Keratinocyte (primary cell): Measurements from ENCODE around the gene AOPEP. TPM values are rescaled to one million over a fixed set of nuclear protein-coding genes. Genes with fewer than 3 reads are reported as not detected.

ENCODE experiments used
- DNase-seq: peaks from one replicate; pipeline ENCODE4 v3.0.0-alpha.2; 2011; ENCODE audit warnings: low read depth, missing footprints, low spot score
- FAIRE-seq: peaks from 2 replicates; lab custom pipeline; 2011; peaks lifted over from hg19 to GRCh38; lab: Jason Lieb, UNC
- H2AFZ ChIP-seq: 2 replicates; pipeline ENCODE4 v1.6.0; 2012; ENCODE audit warnings: low read length, control low read depth, inconsistent platforms; ENCODE audit not compliant: control insufficient read depth
- H3K27ac ChIP-seq: 2 replicates; pipeline ENCODE4 v1.5.1; 2011; ENCODE audit warnings: low read length; ENCODE audit not compliant: control insufficient read depth, insufficient read depth
- H3K27me3 ChIP-seq: 3 replicates; pipeline ENCODE4 v1.6.0; 2011; ENCODE audit warnings: low read length; ENCODE audit not compliant: control insufficient read depth, insufficient read depth; ENCODE audit errors: extremely low read depth
- H3K36me3 ChIP-seq, 2 experiments: 2 replicates in 1 of 2; 3 replicates in 1 of 2; pipeline ENCODE4 v1.5.1; 2011; ENCODE audit warnings: low read length in 2 of 2, mild to moderate bottlenecking in 1 of 2; ENCODE audit not compliant: control insufficient read depth in 2 of 2, insufficient read depth in 2 of 2; ENCODE audit errors: extremely low read depth in 1 of 2
- H3K4me1 ChIP-seq: 3 replicates; pipeline ENCODE4 v1.5.1; 2011; ENCODE audit warnings: low read length; ENCODE audit not compliant: control insufficient read depth, insufficient read depth; ENCODE audit errors: extremely low read depth
- H3K4me2 ChIP-seq: 3 replicates; pipeline ENCODE4 v1.6.0; 2011; ENCODE audit warnings: low read depth, low read length; ENCODE audit not compliant: control insufficient read depth, insufficient read depth; ENCODE audit errors: extremely low read depth
- H3K4me3 ChIP-seq, 3 experiments: fragments of 200-600 bp in 1 of 3; sonication (generic) in 1 of 3; 2 replicates in 2 of 3; 3 replicates in 1 of 3; pipeline ENCODE4 v1.5.1; 2011 to 2016; ENCODE audit warnings: low read length in 3 of 3, mild to moderate bottlenecking in 3 of 3, control low read depth in 2 of 3, inconsistent platforms in 1 of 3, low read depth in 1 of 3, mixed read lengths in 1 of 3, mixed run types in 1 of 3, moderate library complexity in 1 of 3; ENCODE audit not compliant: control insufficient read depth in 2 of 3, insufficient read depth in 2 of 3; ENCODE audit errors: extremely low read depth in 1 of 3
- H3K79me2 ChIP-seq: 2 replicates; pipeline ENCODE4 v1.6.0; 2012; ENCODE audit warnings: low read length; ENCODE audit not compliant: control insufficient read depth, insufficient read depth
- H3K9ac ChIP-seq: 3 replicates; pipeline ENCODE4 v1.6.0; 2011; ENCODE audit warnings: low read length; ENCODE audit not compliant: control insufficient read depth, insufficient read depth; ENCODE audit errors: extremely low read depth
- H3K9me1 ChIP-seq: 3 replicates; pipeline ENCODE4 v1.6.0; 2011; ENCODE audit warnings: low read length; ENCODE audit not compliant: control insufficient read depth, insufficient read depth; ENCODE audit errors: extremely low read depth
- H3K9me3 ChIP-seq: 2 replicates; pipeline ENCODE4 v1.5.1; 2012; ENCODE audit warnings: low read depth, low read length; ENCODE audit not compliant: control insufficient read depth
- H4K20me1 ChIP-seq: 3 replicates; pipeline ENCODE4 v1.6.0; 2011; ENCODE audit warnings: low read length; ENCODE audit not compliant: control insufficient read depth, insufficient read depth; ENCODE audit errors: extremely low read depth
- EZH2 ChIP-seq: IDR thresholded peaks from one replicate; pipeline ENCODE4 v1.6.1; 2012; ENCODE audit warnings: inconsistent platforms, mild to moderate bottlenecking, low read length, moderate library complexity
- dilution Hi-C: fragments of 300-500 bp; cut with MboI; formaldehyde crosslinking; loops from one replicate; pipeline ENCODE4 v1.7.0; 2020; ENCODE audit warnings: low sequenced_read_pairs; ENCODE audit not compliant: extremely low pct_ligation_motif_present
- polyA plus RNA-seq, 5 experiments: library from polyadenylated mRNA; depleted of rRNA in 3 of 5; stranded (reverse) in 3 of 5; stranded (forward) in 1 of 5; unstranded in 1 of 5; fragments of >200 nt; gene quantifications; 1 replicate in 1 of 5; 2 replicates in 3 of 5; 3 replicates in 1 of 5; pipeline versions ENCODE4 v1.2.1 to v1.2.3, GENCODE V29; 2011 to 2012; ENCODE audit warnings: missing spikeins in 2 of 5, low read depth in 1 of 5, low replicate concordance in 1 of 5
- TF ChIP-seq, protein P1 (sequence below), 3 experiments: IDR thresholded peaks in 1 of 3; conservative IDR thresholded peaks in 1 of 3; optimal IDR thresholded peaks in 1 of 3; 2 replicates in 2 of 3; 3 replicates in 1 of 3; pipeline versions ENCODE3 to v1.5.1; 2011; ENCODE audit warnings: low read length in 3 of 3, mild to moderate bottlenecking in 3 of 3, moderate library complexity in 2 of 3, control low read depth in 1 of 3, inconsistent platforms in 1 of 3; ENCODE audit not compliant: insufficient read depth in 2 of 3; ENCODE audit errors: extremely low read depth in 1 of 3

AOPEP gene
- polyA plus RNA-seq, 1 donor (not counting 4 experiments of a cell fraction or from before 2014, with no cell fraction given), result 27.0 TPM

DNA sequence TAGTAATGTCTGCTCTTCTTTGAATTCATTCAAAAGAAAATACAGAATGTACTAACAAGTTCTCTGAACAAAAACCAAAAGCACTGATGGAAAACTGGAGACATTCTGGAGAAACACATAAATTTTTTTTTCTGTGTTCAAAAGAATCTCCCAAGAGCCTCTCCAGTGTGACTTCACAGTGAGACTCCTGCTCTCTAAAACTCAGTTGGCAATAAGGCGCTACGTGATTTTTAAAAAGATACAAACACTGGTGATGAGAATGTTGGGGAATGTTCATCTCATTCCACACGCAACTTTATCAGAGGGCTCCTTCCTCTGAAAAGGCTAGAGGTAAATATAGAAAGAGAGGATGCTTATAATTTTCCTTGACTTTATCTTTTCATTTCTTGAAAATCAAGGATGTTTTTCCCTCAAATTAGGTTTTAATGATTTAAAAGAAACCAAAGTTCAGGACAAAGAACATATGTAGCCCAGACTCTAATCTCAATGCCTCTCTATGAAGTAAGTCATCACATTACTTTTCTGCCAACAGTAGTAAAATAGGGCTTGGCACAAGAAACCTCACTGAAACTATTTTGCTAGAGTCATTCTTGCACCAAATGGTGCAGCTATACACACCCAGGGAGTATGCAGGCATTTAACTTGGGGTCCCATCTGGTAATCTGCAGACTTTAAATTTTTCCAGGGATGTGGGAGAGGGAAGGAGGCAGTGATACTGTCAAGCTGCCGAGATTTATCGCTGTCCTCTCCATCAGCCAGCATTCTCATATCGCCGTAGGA is 12.9 kb upstream of the AOPEP start:
- Histone ChIP-seq H3K4me2 (no peak overlapping the region), H2AFZ (no peak overlapping the region), H3K79me2 (no peaks in the 10 kb centered on the region), H4K20me1 (no peaks in the 10 kb centered on the region), H3K9me1 (no peaks in the 10 kb centered on the region), H3K4me1 (peaks cover 5% of the 10 kb centered on the region), H3K9me3 (no peaks in the 10 kb centered on the region), H3K9ac (no peak overlapping the region), H3K27me3 (no peaks in the 10 kb centered on the region), H3K36me3 (no peaks in the 10 kb centered on the region), H3K27ac (no peak overlapping the region), H3K4me3 (no peak overlapping the region)
- FAIRE-seq, result no peak
- dilution Hi-C loops, result no loop called here
- DNase-seq, result no peak
- TF ChIP-seq EZH2, result no peak
- TF ChIP-seq, protein P1, sequence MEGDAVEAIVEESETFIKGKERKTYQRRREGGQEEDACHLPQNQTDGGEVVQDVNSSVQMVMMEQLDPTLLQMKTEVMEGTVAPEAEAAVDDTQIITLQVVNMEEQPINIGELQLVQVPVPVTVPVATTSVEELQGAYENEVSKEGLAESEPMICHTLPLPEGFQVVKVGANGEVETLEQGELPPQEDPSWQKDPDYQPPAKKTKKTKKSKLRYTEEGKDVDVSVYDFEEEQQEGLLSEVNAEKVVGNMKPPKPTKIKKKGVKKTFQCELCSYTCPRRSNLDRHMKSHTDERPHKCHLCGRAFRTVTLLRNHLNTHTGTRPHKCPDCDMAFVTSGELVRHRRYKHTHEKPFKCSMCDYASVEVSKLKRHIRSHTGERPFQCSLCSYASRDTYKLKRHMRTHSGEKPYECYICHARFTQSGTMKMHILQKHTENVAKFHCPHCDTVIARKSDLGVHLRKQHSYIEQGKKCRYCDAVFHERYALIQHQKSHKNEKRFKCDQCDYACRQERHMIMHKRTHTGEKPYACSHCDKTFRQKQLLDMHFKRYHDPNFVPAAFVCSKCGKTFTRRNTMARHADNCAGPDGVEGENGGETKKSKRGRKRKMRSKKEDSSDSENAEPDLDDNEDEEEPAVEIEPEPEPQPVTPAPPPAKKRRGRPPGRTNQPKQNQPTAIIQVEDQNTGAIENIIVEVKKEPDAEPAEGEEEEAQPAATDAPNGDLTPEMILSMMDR (optimal IDR thresholded peaks at IDR 0.05 in 1 of 3, IDR thresholded peaks at IDR 0.05 in 1 of 3, conservative IDR thresholded peaks at IDR 0.05 in 1 of 3; ENCODE audit: extremely low read depth in 1 of 3, insufficient read depth in 2 of 3, low read length in 3 of 3), result no peak

DNA sequence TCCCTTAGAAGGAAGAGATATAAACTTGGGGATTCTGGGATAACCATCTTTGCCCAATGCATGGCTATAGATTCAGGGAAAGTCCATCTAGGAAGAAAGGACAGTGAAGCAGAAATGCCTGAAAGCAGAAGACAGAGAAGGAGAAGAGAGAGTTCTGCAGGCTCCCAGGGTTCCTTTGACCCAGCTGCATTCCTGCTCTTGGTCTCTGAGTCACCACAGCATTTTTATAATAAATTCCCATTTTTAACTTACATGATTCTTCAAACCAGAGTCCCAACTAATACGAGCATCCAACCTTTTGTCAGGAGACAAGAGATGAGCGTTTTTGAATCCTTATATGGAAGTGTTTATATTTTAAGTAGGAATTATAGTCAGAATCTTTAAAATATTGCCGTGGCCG is 12.0 kb upstream of the AOPEP start:
- Histone ChIP-seq H3K4me3 (no peak overlapping the region), H3K79me2 (no peaks in the 10 kb centered on the region), H3K9ac (no peak overlapping the region), H3K4me1 (peaks cover 6% of the 10 kb centered on the region), H3K9me1 (no peaks in the 10 kb centered on the region), H3K4me2 (no peak overlapping the region), H3K36me3 (no peaks in the 10 kb centered on the region), H3K9me3 (no peaks in the 10 kb centered on the region), H3K27ac (no peak overlapping the region), H3K27me3 (no peaks in the 10 kb centered on the region), H4K20me1 (no peaks in the 10 kb centered on the region), H2AFZ (no peak overlapping the region)
- FAIRE-seq (no peak), DNase-seq (no peak)
- dilution Hi-C loops, result no loop called here
- no peak for TF ChIP-seq EZH2
- TF ChIP-seq, protein P1 (optimal IDR thresholded peaks at IDR 0.05 in 1 of 3, IDR thresholded peaks at IDR 0.05 in 1 of 3, conservative IDR thresholded peaks at IDR 0.05 in 1 of 3; ENCODE audit: extremely low read depth in 1 of 3, insufficient read depth in 2 of 3, low read length in 3 of 3), result no peak
